CD4-positive, alpha-beta T cell treated with Interleukin-6 at 100 ng/mL for 8 hours (primary cell): ENCODE data around the gene AMBRA1.
A peak's percentile ranks its signal among the peaks of the same experiment; 100 is the strongest.

Source experiments
- DNase-seq: peaks from one replicate; pipeline ENCODE4 v3.0.0-alpha.2; 2020; ENCODE audit warnings: mixed read lengths, low spot score

AMBRA1 gene

GRCh38 chr11:46577058-46577457 lies 16.8 kb downstream of the AMBRA1 start:
- no peak for DNase-seq

GRCh38 chr11:46574656-46575055 lies 19.2 kb downstream of the AMBRA1 start:
- no peak for DNase-seq

- no peak for DNase-seq
These were observed 22.9 kb downstream of the AMBRA1 start for GRCh38 chr11:46570790-46571398.

GRCh38 chr11:46565232-46565840 lies 28.5 kb downstream of the AMBRA1 start:
- DNase-seq: no peak

- DNase-seq: no peak
These were observed 29.4 kb downstream of the AMBRA1 start for GRCh38 chr11:46564459-46564858.

- no peak for DNase-seq
These were observed 31.3 kb downstream of the AMBRA1 start for GRCh38 chr11:46562527-46562926.

GRCh38 chr11:46560300-46560991 lies 33.4 kb downstream of the AMBRA1 start:
- DNase-seq: peak; percentile 29

GRCh38 chr11:46559815-46560214 lies 34.0 kb downstream of the AMBRA1 start:
- DNase-seq: no peak

- DNase-seq: no peak
These were observed 36.1 kb downstream of the AMBRA1 start for GRCh38 chr11:46557684-46558151.

- DNase-seq: no peak
These were observed 38.4 kb downstream of the AMBRA1 start for GRCh38 chr11:46555267-46556054.

GRCh38 chr11:46554213-46555147 lies 39.3 kb downstream of the AMBRA1 start:
- DNase-seq: no peak

- DNase-seq: no peak
These were observed 40.0 kb downstream of the AMBRA1 start for GRCh38 chr11:46553814-46554212.

GRCh38 chr11:46551261-46551660 lies 42.6 kb downstream of the AMBRA1 start:
- no peak for DNase-seq

GRCh38 chr11:46547579-46547978 lies 46.2 kb downstream of the AMBRA1 start:
- DNase-seq: no peak

- DNase-seq: no peak
These were observed 50.3 kb downstream of the AMBRA1 start for GRCh38 chr11:46543564-46543963.

- no peak for DNase-seq
These were observed 52.0 kb downstream of the AMBRA1 start for GRCh38 chr11:46541593-46542371.

GRCh38 chr11:46540807-46541206 lies 53.0 kb downstream of the AMBRA1 start:
- DNase-seq: no peak

GRCh38 chr11:46537537-46538295 lies 56.1 kb downstream of the AMBRA1 start:
- peak; percentile 59 for DNase-seq

GRCh38 chr11:46537121-46537520 lies 56.7 kb downstream of the AMBRA1 start:
- DNase-seq: no peak

- DNase-seq: no peak
These were observed 58.1 kb downstream of the AMBRA1 start for GRCh38 chr11:46535688-46536087.
